ENCODE measurements around the gene RWDD2A. TPM values are rescaled to one million over a fixed set of nuclear protein-coding genes. Genes with fewer than 3 reads are reported as not detected.

RWDD2A gene
- total RNA-seq, 1 experiment from 2014 or later = 1.3 TPM

DNA sequence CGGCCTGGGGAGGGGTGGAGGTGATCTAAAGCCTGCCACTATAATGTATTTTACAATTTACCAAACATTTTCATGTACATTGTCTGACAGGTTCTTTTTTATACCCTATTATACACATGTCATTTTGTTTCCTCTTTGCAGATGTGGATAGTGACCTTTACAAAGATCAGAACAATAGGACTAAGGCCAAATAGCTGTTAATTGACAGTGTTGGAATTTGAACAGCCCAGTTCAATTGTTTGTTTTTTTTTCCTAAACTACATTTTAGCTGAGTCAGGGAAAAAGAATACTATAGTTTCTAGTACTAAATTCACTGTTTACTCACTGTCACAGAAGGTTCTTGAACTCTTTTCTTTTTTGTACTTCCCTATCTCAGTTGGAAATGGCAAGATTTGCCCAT, 40.2 kb upstream of the RWDD2A start:
- H3K4me2 ChIP-seq (ENCODE audit: low read length) = no peak overlapping the region
- TF ChIP-seq EZH2 (IDR thresholded peaks at IDR 0.05; ENCODE audit: low read length, unreplicated experiment) = no peak
- no peak for TF ChIP-seq EZH2phosphoT487 (IDR thresholded peaks at IDR 0.05; ENCODE audit: borderline replicate concordance, low read length)
- TF ChIP-seq, protein P1, sequence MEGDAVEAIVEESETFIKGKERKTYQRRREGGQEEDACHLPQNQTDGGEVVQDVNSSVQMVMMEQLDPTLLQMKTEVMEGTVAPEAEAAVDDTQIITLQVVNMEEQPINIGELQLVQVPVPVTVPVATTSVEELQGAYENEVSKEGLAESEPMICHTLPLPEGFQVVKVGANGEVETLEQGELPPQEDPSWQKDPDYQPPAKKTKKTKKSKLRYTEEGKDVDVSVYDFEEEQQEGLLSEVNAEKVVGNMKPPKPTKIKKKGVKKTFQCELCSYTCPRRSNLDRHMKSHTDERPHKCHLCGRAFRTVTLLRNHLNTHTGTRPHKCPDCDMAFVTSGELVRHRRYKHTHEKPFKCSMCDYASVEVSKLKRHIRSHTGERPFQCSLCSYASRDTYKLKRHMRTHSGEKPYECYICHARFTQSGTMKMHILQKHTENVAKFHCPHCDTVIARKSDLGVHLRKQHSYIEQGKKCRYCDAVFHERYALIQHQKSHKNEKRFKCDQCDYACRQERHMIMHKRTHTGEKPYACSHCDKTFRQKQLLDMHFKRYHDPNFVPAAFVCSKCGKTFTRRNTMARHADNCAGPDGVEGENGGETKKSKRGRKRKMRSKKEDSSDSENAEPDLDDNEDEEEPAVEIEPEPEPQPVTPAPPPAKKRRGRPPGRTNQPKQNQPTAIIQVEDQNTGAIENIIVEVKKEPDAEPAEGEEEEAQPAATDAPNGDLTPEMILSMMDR (conservative IDR thresholded peaks at IDR 0.05; ENCODE audit: low read depth, low read length) = no peak
- H3K4me1 ChIP-seq (ENCODE audit: insufficient read depth, low read length) = no peaks in the 10 kb centered on the region
- ChIA-PET CTCF (no interaction called here), POLR2A (ENCODE audit: unreplicated experiment) (no interaction called here)
- no peaks in the 10 kb centered on the region for H3K36me3 ChIP-seq (ENCODE audit: low read depth, low read length)
- no peaks in the 10 kb centered on the region for H3K79me2 ChIP-seq (ENCODE audit: low read length)
- H2AFZ ChIP-seq (ENCODE audit: low read length) = no peak overlapping the region
- no peaks in the 10 kb centered on the region for H3F3A ChIP-seq (ENCODE audit: low read length, unreplicated experiment)
- H3K9me3 ChIP-seq (ENCODE audit: low read length) = no peaks in the 10 kb centered on the region
- intact Hi-C loops (cut with micrococcal nuclease) = no loop called here
- no peak overlapping the region for H3K9ac ChIP-seq (ENCODE audit: low read length)
- BruUV-seq (replicated peaks) = no TSS peak
- no peak overlapping the region for H3K4me3 ChIP-seq (ENCODE audit: low read length)
- ATAC-seq (no peak), DNase-seq (no peak)
- no peaks in the 10 kb centered on the region for H3K9me2 ChIP-seq (replicated peaks; ENCODE audit: low read length)
- no peaks in the 10 kb centered on the region for H4K20me1 ChIP-seq (ENCODE audit: low read length)
- no peaks in the 10 kb centered on the region for H3K27me3 ChIP-seq (ENCODE audit: low read length)
- no peak overlapping the region for H3K27ac ChIP-seq (ENCODE audit: low read length)

GRCh38 chr6:83153883-83154521, 39.2 kb upstream of the RWDD2A start:
- DNase-seq (no peak), ATAC-seq (no peak)
- intact Hi-C loops (cut with micrococcal nuclease) = no loop called here
- H3K9ac ChIP-seq (ENCODE audit: low read length) = no peak overlapping the region
- H3F3A ChIP-seq (ENCODE audit: low read length, unreplicated experiment) = no peaks in the 10 kb centered on the region
- no peak overlapping the region for H2AFZ ChIP-seq (ENCODE audit: low read length)
- BruUV-seq (replicated peaks) = no TSS peak
- H3K4me1 ChIP-seq (ENCODE audit: insufficient read depth, low read length) = no peaks in the 10 kb centered on the region
- H4K20me1 ChIP-seq (ENCODE audit: low read length) = no peaks in the 10 kb centered on the region
- no peak overlapping the region for H3K4me3 ChIP-seq (ENCODE audit: low read length)
- no peak overlapping the region for H3K27ac ChIP-seq (ENCODE audit: low read length)
- no peaks in the 10 kb centered on the region for H3K79me2 ChIP-seq (ENCODE audit: low read length)
- H3K9me2 ChIP-seq (replicated peaks; ENCODE audit: low read length) = no peaks in the 10 kb centered on the region
- CTCF ChIA-PET = no interaction called here
- H3K27me3 ChIP-seq (ENCODE audit: low read length) = no peaks in the 10 kb centered on the region
- no peak overlapping the region for H3K4me2 ChIP-seq (ENCODE audit: low read length)
- no peaks in the 10 kb centered on the region for H3K36me3 ChIP-seq (ENCODE audit: low read depth, low read length)
- H3K9me3 ChIP-seq (ENCODE audit: low read length) = no peaks in the 10 kb centered on the region
- POLR2A ChIA-PET (ENCODE audit: unreplicated experiment) = no interaction called here
- TF ChIP-seq EZH2phosphoT487 (IDR thresholded peaks at IDR 0.05; ENCODE audit: borderline replicate concordance, low read length) = no peak
- TF ChIP-seq EZH2 (IDR thresholded peaks at IDR 0.05; ENCODE audit: low read length, unreplicated experiment) = no peak
- TF ChIP-seq, protein P1 (conservative IDR thresholded peaks at IDR 0.05; ENCODE audit: low read depth, low read length) = no peak

DNA sequence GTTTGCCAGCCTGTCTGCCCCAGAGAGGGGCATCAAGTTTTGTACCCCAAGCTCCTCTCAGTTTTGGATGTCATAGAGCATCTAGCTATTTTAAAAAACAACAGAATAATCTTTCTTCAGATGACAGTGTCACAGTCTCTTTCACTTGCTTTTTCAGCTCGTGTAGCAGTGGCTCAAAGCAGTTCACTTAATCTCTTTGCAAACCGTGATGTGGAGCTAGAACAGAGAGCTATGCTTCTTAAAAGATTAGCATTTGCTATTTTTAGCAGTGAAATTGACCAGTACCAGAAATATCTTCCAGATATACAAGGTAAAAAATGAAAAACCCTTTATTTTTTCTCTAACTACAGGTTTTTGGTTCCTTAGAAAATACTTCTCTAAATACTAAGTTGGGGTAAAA, 37.4 kb upstream of the RWDD2A start:
- H3K27ac ChIP-seq (ENCODE audit: low read length) = no peak overlapping the region
- no peaks in the 10 kb centered on the region for H4K20me1 ChIP-seq (ENCODE audit: low read length)
- H3K4me1 ChIP-seq (ENCODE audit: insufficient read depth, low read length) = no peaks in the 10 kb centered on the region
- DNase-seq (no peak), ATAC-seq (no peak)
- no peak overlapping the region for H3K4me3 ChIP-seq (ENCODE audit: low read length)
- no peaks in the 10 kb centered on the region for H3K27me3 ChIP-seq (ENCODE audit: low read length)
- H3K36me3 ChIP-seq (ENCODE audit: low read depth, low read length) = no peaks in the 10 kb centered on the region
- no peaks in the 10 kb centered on the region for H3K9me3 ChIP-seq (ENCODE audit: low read length)
- H3K79me2 ChIP-seq (ENCODE audit: low read length) = no peaks in the 10 kb centered on the region
- no peak overlapping the region for H2AFZ ChIP-seq (ENCODE audit: low read length)
- POLR2A ChIA-PET (ENCODE audit: unreplicated experiment) = no interaction called here
- no peaks in the 10 kb centered on the region for H3K9me2 ChIP-seq (replicated peaks; ENCODE audit: low read length)
- no peak overlapping the region for H3K4me2 ChIP-seq (ENCODE audit: low read length)
- BruUV-seq (replicated peaks) = no TSS peak
- CTCF ChIA-PET = no interaction called here
- no peak for TF ChIP-seq EZH2phosphoT487 (IDR thresholded peaks at IDR 0.05; ENCODE audit: borderline replicate concordance, low read length)
- no peak for TF ChIP-seq EZH2 (IDR thresholded peaks at IDR 0.05; ENCODE audit: low read length, unreplicated experiment)
- TF ChIP-seq, protein P1 (conservative IDR thresholded peaks at IDR 0.05; ENCODE audit: low read depth, low read length) = no peak
- no peaks in the 10 kb centered on the region for H3F3A ChIP-seq (ENCODE audit: low read length, unreplicated experiment)
- no peak overlapping the region for H3K9ac ChIP-seq (ENCODE audit: low read length)
- intact Hi-C loops (cut with micrococcal nuclease) = no loop called here

Measured in PC-3 (cell line).